Left ventricle myocardium inferior (tissue), 1 donor: ENCODE measurements around the gene SLC25A44. TPM values are rescaled to one million over a fixed set of nuclear protein-coding genes. Genes with fewer than 3 reads are reported as not detected.

Experiments used
- DNase-seq: peaks from one replicate; pipeline ENCODE4 v3.0.0-alpha.2; 2020
- H3K27ac ChIP-seq: fragments of 200-600 bp; replicated peaks from 2 replicates; pipeline ENCODE4 v1.8.0; 2021
- H3K27me3 ChIP-seq: fragments of 200-600 bp; 2 replicates; pipeline ENCODE4 v1.8.0; 2021; ENCODE audit warnings: low read depth
- H3K36me3 ChIP-seq: fragments of 200-600 bp; 2 replicates; pipeline ENCODE4 v1.8.0; 2021
- H3K4me1 ChIP-seq: fragments of 200-600 bp; 2 replicates; pipeline ENCODE4 v1.8.0; 2021
- H3K4me3 ChIP-seq: fragments of 200-600 bp; 2 replicates; pipeline ENCODE4 v1.8.0; 2021; ENCODE audit warnings: mild to moderate bottlenecking, moderate library complexity
- H3K9me3 ChIP-seq: fragments of 200-600 bp; replicated peaks from 2 replicates; pipeline ENCODE4 v1.8.0; 2021
- CTCF ChIP-seq: fragments of 200-600 bp; IDR thresholded peaks from 2 replicates; pipeline ENCODE4 v1.8.0; 2021; ENCODE audit warnings: antibody characterized with exemption, mild to moderate bottlenecking, borderline replicate concordance
- intact Hi-C: fragments of 100-400 bp; cut with micrococcal nuclease; formaldehyde crosslinking; loops from one replicate; pipeline ENCODE4 v1.11.0; 2022
- total RNA-seq: library from RNA; stranded (reverse); fragmentation: NEBNext Ultra II Directional; extraction: Animal tissue kit (Norgen Biotek cat#: 25700); gene quantifications from one replicate; pipeline ENCODE4 v1.2.1, GENCODE V29; 2021
- donor health status: DM: no; HTN: yes; CAD: no; lungs with severe emphysema.

The SLC25A44 gene
- total RNA-seq, 1 donor from 2014 or later, result 14.4 TPM

- DNase-seq, result no peak
- no peak for TF ChIP-seq CTCF
- intact Hi-C loops, result loop anchor here (10.0 kb wide), 1 partner anchor 49 kb away; the partner anchor contains the start of gene SEMA4A
- Histone ChIP-seq H3K4me1 (peaks cover 52% of the 10 kb centered on the region), H3K27ac (peak overlapping the region; percentile 49), H3K4me3 (no peak overlapping the region), H3K9me3 (no peaks in the 10 kb centered on the region), H3K27me3 (no peaks in the 10 kb centered on the region), H3K36me3 (peaks cover 40% of the 10 kb centered on the region)
Measured at GRCh38 chr1:156203331-156203730, 9.4 kb downstream of the SLC25A44 start.

- Histone ChIP-seq H3K27ac (no peak overlapping the region), H3K9me3 (no peaks in the 10 kb centered on the region), H3K4me1 (peaks cover 40% of the 10 kb centered on the region), H3K4me3 (no peak overlapping the region), H3K27me3 (no peaks in the 10 kb centered on the region), H3K36me3 (peaks cover 43% of the 10 kb centered on the region)
- intact Hi-C loops, result loop anchor here (10.0 kb wide), 1 partner anchor 50 kb away; the partner anchor contains the start of gene SEMA4A
- TF ChIP-seq CTCF, result no peak
- DNase-seq, result no peak
Measured at GRCh38 chr1:156204686-156205085, 10.8 kb downstream of the SLC25A44 start.

- DNase-seq, result no peak
- Histone ChIP-seq H3K36me3 (peaks cover 40% of the 10 kb centered on the region), H3K4me3 (no peak overlapping the region), H3K27me3 (no peaks in the 10 kb centered on the region), H3K9me3 (no peaks in the 10 kb centered on the region), H3K27ac (no peak overlapping the region), H3K4me1 (peaks cover 30% of the 10 kb centered on the region)
- TF ChIP-seq CTCF, result no peak
- intact Hi-C loops, result no loop called here
Measured at GRCh38 chr1:156211243-156211642, 17.3 kb downstream of the SLC25A44 start.

- Histone ChIP-seq H3K27me3 (no peaks in the 10 kb centered on the region), H3K4me1 (peaks cover 31% of the 10 kb centered on the region), H3K9me3 (no peaks in the 10 kb centered on the region), H3K4me3 (peak overlapping the region; percentile 86), H3K36me3 (peaks cover 39% of the 10 kb centered on the region), H3K27ac (peak overlapping the region; percentile 97)
- no peak for DNase-seq
- intact Hi-C loops, result no loop called here
- no peak for TF ChIP-seq CTCF
Measured at GRCh38 chr1:156212130-156212529, 18.2 kb downstream of the SLC25A44 start.

- Histone ChIP-seq H3K4me3 (peak within 1 kb of the TSS; percentile 86), H3K27ac (peak within 1 kb of the TSS; percentile 97), H3K4me1 (peaks cover 39% of the 10 kb centered on the region), H3K36me3 (peaks cover 35% of the 10 kb centered on the region), H3K9me3 (no peaks in the 10 kb centered on the region), H3K27me3 (no peaks in the 10 kb centered on the region)
- TF ChIP-seq CTCF, result no peak
- peak; percentile 97 for DNase-seq
- intact Hi-C loops, result no loop called here
Measured at GRCh38 chr1:156212833-156213643, 19.1 kb downstream of the SLC25A44 start, which contains the start of gene PMF1. TSS of gene PMF1 (plus strand) at chr1:156213007. CDS start at chr1:156213016, 9 bp downstream.
